B cell (primary cell): ENCODE results near the gene PALLD. TPM values are rescaled to one million over a fixed set of nuclear protein-coding genes. Genes with fewer than 3 reads are reported as not detected.

ENCODE experiments used
- ATAC-seq: fragments of 200-7000 bp; cut with Tn5 transposase; one replicate; pipeline ENCODE4 v1.10.0; 2021; ENCODE audit warnings: low read depth, mild to moderate bottlenecking, moderate number of reproducible peaks, moderate library complexity
- CTCF ChIA-PET: fragments of 350-600 bp; sonication (Branson Sonifier 250); formaldehyde crosslinking; loops from one replicate; lab custom pipeline; 2021; ENCODE audit warnings: antibody characterized with exemption, inconsistent platforms; lab: Charles Lee
- POLR2A ChIA-PET: fragments of 350-600 bp; sonication (Branson Sonifier 250); formaldehyde crosslinking; loops from one replicate; lab custom pipeline; 2021; ENCODE audit warnings: antibody characterized with exemption; lab: Charles Lee
- DNase-seq: peaks from one replicate; pipeline ENCODE4 v3.0.0; 2013
- H2AFZ ChIP-seq: 2 replicates; pipeline ENCODE4 v1.6.1; 2012; ENCODE audit warnings: mild to moderate bottlenecking, low read depth, low read length; ENCODE audit not compliant: insufficient read depth, poor library complexity, severe bottlenecking
- H3K27ac ChIP-seq, 2 donors: 1 replicate in 1 of 2; 2 replicates in 1 of 2; pipeline ENCODE4 v1.5.1; 2012 to 2013; ENCODE audit warnings: low read length in 2 of 2, mild to moderate bottlenecking in 2 of 2, moderate library complexity in 1 of 2
- H3K27me3 ChIP-seq, 4 experiments: fragments of 200-600 bp in 1 of 4; sonication (generic) in 1 of 4; replicated peaks in 1 of 4; 1 replicate in 2 of 4; 2 replicates in 2 of 4; pipeline versions ENCODE4 v1.6.1 to v1.7.0; 2013 to 2016; ENCODE audit warnings: low read length in 3 of 4, mild to moderate bottlenecking in 2 of 4, mixed read lengths in 1 of 4, moderate library complexity in 1 of 4; ENCODE audit not compliant: insufficient read depth in 4 of 4, control insufficient read depth in 3 of 4; ENCODE audit errors: control extremely low read depth in 1 of 4
- H3K36me3 ChIP-seq, 2 experiments: replicated peaks in 1 of 2; 1 replicate in 1 of 2; 2 replicates in 1 of 2; pipeline versions ENCODE4 v1.6.1 to v1.7.1; 2013; ENCODE audit warnings: low read length in 1 of 2; ENCODE audit not compliant: insufficient read depth in 2 of 2, control insufficient read depth in 1 of 2; ENCODE audit errors: control extremely low read depth in 1 of 2, extremely low read depth in 1 of 2
- H3K4me1 ChIP-seq, 2 donors: fragments of 200-600 bp in 1 of 2; sonication (generic) in 1 of 2; 1 replicate in 1 of 2; 2 replicates in 1 of 2; pipeline versions ENCODE4 v1.5.1 to v1.6.1; 2013 to 2017; ENCODE audit warnings: low read length in 2 of 2; ENCODE audit not compliant: control insufficient read depth in 2 of 2, insufficient read depth in 2 of 2
- H3K4me2 ChIP-seq: replicated peaks from 2 replicates; pipeline ENCODE3; 2012; ENCODE audit warnings: mild to moderate bottlenecking, low read depth, low read length; ENCODE audit not compliant: poor library complexity, severe bottlenecking
- H3K4me3 ChIP-seq, 5 experiments: fragments of 200-600 bp in 1 of 5; sonication (generic) in 1 of 5; 1 replicate in 3 of 5; 2 replicates in 2 of 5; pipeline versions ENCODE4 v1.5.1 to v1.7.0; 2011 to 2016; ENCODE audit warnings: low read length in 4 of 5, mild to moderate bottlenecking in 4 of 5, low read depth in 2 of 5, control low read depth in 1 of 5, moderate library complexity in 1 of 5; ENCODE audit not compliant: insufficient read depth in 1 of 5; ENCODE audit errors: control extremely low read depth in 1 of 5, extremely low read depth in 1 of 5
- H3K79me2 ChIP-seq: fragments of 200-600 bp; sonication (generic); one replicate; pipeline ENCODE4 v1.6.0; 2016; ENCODE audit warnings: low read length; ENCODE audit not compliant: control insufficient read depth, insufficient read depth
- H3K9ac ChIP-seq: fragments of 200-600 bp; sonication (generic); 2 replicates; pipeline ENCODE4 v1.6.1; 2017; ENCODE audit warnings: mild to moderate bottlenecking, low read length, moderate library complexity
- H3K9me3 ChIP-seq, 3 donors: one replicate each; pipeline versions ENCODE4 v1.6.1 to v1.7.1; 2013; ENCODE audit warnings: low read length in 2 of 3; ENCODE audit not compliant: control insufficient read depth in 2 of 3, insufficient read depth in 1 of 3; ENCODE audit errors: control extremely low read depth in 1 of 3
- H4K20me1 ChIP-seq: 2 replicates; pipeline ENCODE4 v1.6.0; 2012; ENCODE audit warnings: mild to moderate bottlenecking, low read length; ENCODE audit not compliant: insufficient read depth, control insufficient read depth, poor library complexity, severe bottlenecking
- H3K27ac Mint-ChIP-seq: one replicate; pipeline ENCODE4 v1.8.0; 2021; ENCODE audit warnings: mixed read lengths
- H3K27me3 Mint-ChIP-seq: one replicate; pipeline ENCODE4 v1.8.0; 2021; ENCODE audit warnings: mixed read lengths
- H3K4me1 Mint-ChIP-seq: one replicate; pipeline ENCODE4 v1.8.0; 2021; ENCODE audit warnings: mixed read lengths
- H3K4me3 Mint-ChIP-seq: one replicate; pipeline ENCODE4 v1.8.0; 2021; ENCODE audit warnings: mixed read lengths
- H3K9me3 Mint-ChIP-seq: one replicate; pipeline ENCODE4 v1.8.0; 2022; ENCODE audit warnings: mixed read lengths; ENCODE audit not compliant: insufficient read depth
- EZH2 ChIP-seq: IDR thresholded peaks from 2 replicates; pipeline ENCODE4 v1.6.1; 2012; ENCODE audit warnings: borderline replicate concordance, low read depth, mild to moderate bottlenecking, moderate library complexity, low read length; ENCODE audit not compliant: insufficient read depth, poor library complexity, severe bottlenecking
- WGBS: methylation state at CpG from one replicate; pipeline ENCODE4 v1.1.5; 2013; ENCODE audit warnings: missing lambda C conversion rate; ENCODE audit not compliant: insufficient coverage; 5-methylcytosine and 5-hydroxymethylcytosine counted together
- intact Hi-C: fragments of 100-400 bp; cut with micrococcal nuclease; formaldehyde crosslinking; loops from one replicate; pipeline ENCODE4 v1.10.0; 2022
- polyA plus RNA-seq: library from polyadenylated mRNA; depleted of rRNA; stranded (reverse); fragments of >200 nt; gene quantifications from 2 replicates; pipeline ENCODE4 v1.2.3, GENCODE V29; 2012
- total RNA-seq, 2 donors: library from RNA; stranded (reverse); fragments of 120-200 nt in 1 of 2; gene quantifications; 1 replicate in 1 of 2; 2 replicates in 1 of 2; pipeline versions ENCODE4 v1.2.3 to v1.2.4, GENCODE V29; 2013 to 2022
- TF ChIP-seq, protein P1 (sequence below): fragments of 200-600 bp; IDR thresholded peaks from one replicate; pipeline ENCODE4 v1.8.0; 2022; ENCODE audit warnings: antibody characterized with exemption, mild to moderate bottlenecking

PALLD gene
- total and polyA plus RNA-seq, 2 donors (not counting 1 experiment from before 2014, with no cell fraction given) = 0.63 to 0.71 TPM

DNA sequence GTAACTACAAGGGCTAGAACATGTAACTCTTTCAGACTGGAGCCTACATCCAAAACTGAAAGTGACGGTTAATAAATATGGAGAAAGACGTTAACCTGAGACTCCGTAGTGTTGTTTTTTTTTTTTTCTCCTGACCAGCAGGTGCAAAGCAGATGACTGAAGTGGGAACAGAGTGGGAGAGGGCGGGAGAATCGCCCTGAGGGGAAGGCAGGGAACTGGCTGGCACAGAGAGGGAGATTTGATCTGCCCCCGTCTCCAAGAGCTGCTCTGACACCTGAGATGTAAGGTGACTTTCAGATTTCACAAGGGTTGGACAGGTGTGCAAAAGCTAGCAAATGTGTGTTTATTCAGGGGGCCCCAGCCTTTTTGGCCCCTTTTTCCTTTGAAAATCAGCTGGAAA lies 180.2 kb downstream of the PALLD start:
- WGBS = 80% methylated on average over 6 of the region's 6 CpGs
- no peaks in the 10 kb centered on the region for H3K79me2 ChIP-seq
- ChIA-PET POLR2A (no interaction called here), CTCF (no interaction called here)
- peaks cover 0 to 5% (median 0%) of the 10 kb centered on the region in 4 experiments for H3K27me3 ChIP-seq
- no peak overlapping the region for H3K9ac ChIP-seq
- TF ChIP-seq EZH2 = no peak
- TF ChIP-seq, protein P1, sequence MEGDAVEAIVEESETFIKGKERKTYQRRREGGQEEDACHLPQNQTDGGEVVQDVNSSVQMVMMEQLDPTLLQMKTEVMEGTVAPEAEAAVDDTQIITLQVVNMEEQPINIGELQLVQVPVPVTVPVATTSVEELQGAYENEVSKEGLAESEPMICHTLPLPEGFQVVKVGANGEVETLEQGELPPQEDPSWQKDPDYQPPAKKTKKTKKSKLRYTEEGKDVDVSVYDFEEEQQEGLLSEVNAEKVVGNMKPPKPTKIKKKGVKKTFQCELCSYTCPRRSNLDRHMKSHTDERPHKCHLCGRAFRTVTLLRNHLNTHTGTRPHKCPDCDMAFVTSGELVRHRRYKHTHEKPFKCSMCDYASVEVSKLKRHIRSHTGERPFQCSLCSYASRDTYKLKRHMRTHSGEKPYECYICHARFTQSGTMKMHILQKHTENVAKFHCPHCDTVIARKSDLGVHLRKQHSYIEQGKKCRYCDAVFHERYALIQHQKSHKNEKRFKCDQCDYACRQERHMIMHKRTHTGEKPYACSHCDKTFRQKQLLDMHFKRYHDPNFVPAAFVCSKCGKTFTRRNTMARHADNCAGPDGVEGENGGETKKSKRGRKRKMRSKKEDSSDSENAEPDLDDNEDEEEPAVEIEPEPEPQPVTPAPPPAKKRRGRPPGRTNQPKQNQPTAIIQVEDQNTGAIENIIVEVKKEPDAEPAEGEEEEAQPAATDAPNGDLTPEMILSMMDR = no peak
- no peak overlapping the region for H3K4me2 ChIP-seq
- H3K27ac ChIP-seq = no peak overlapping the region
- no peak overlapping the region for H3K4me3 ChIP-seq
- Mint-ChIP-seq H3K4me1 (no peaks in the 10 kb centered on the region), H3K4me3 (no peak overlapping the region), H3K27me3 (peaks cover 10% of the 10 kb centered on the region), H3K9me3 (no peaks in the 10 kb centered on the region), H3K27ac (no peak overlapping the region)
- H3K9me3 ChIP-seq = no peaks in the 10 kb centered on the region
- DNase-seq = no peak
- no peaks in the 10 kb centered on the region for H4K20me1 ChIP-seq
- no peaks in the 10 kb centered on the region for H3K4me1 ChIP-seq
- ATAC-seq = no peak
- no peaks in the 10 kb centered on the region for H3K36me3 ChIP-seq
- no peak overlapping the region for H2AFZ ChIP-seq
- intact Hi-C loops = no loop called here

DNA sequence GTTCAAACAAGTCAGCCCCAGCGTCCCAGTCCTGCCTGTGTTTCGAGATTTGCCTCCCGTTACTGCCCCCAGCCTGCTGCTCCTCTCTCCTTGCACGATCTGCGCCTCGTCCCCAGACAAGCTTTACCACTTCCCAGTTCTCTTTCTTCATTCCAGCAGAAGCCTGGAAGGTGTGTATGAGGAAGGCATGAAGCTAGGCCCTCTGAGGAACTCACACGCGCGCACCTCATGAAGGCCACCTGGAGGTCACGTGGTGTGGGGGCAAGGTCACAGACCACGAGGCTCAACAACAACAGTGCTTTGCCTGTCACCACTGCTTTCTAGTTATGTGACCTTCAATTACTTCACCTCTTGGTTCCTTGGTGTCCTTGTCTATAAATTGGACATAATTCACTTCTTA lies 181.0 kb downstream of the PALLD start:
- H3K9me3 Mint-ChIP-seq = no peaks in the 10 kb centered on the region
- Histone ChIP-seq H2AFZ (no peak overlapping the region), H3K4me3 (no peak overlapping the region), H3K27ac (no peak overlapping the region), H3K9me3 (no peaks in the 10 kb centered on the region), H3K36me3 (no peaks in the 10 kb centered on the region), H3K79me2 (no peaks in the 10 kb centered on the region), H3K4me2 (no peak overlapping the region), H3K27me3 (peaks cover 0 to 5% (median 0%) of the 10 kb centered on the region in 4 experiments), H3K4me1 (no peaks in the 10 kb centered on the region), H4K20me1 (no peaks in the 10 kb centered on the region), H3K9ac (no peak overlapping the region)
- CTCF ChIA-PET = no interaction called here
- TF ChIP-seq EZH2 = no peak
- intact Hi-C loops = no loop called here
- H3K4me1 Mint-ChIP-seq = no peaks in the 10 kb centered on the region
- H3K27me3 Mint-ChIP-seq = peaks cover 10% of the 10 kb centered on the region
- ATAC-seq (no peak), DNase-seq (no peak)
- no peak overlapping the region for H3K27ac Mint-ChIP-seq
- 84% methylated on average over 3 of the region's 11 CpGs for WGBS
- no peak overlapping the region for H3K4me3 Mint-ChIP-seq
- POLR2A ChIA-PET = no interaction called here
